ENCODE data around the gene MITF. TPM values are rescaled to one million over a fixed set of nuclear protein-coding genes. Genes with fewer than 3 reads are reported as not detected.

Gene MITF
- total RNA-seq, 1 donor from 2014 or later, result 71.0 TPM

- no peak for ATAC-seq
- DNase-seq (ENCODE audit: missing footprints), result no peak
- intact Hi-C loops (cut with DNase I), result loop anchor here (5.0 kb wide), 1 partner anchor 41 kb away; no protein-coding TSS in a partner anchor
These were observed 76.7 kb downstream of the MITF start for GRCh38 chr3:69815970-69816369.

GRCh38 chr3:69817988-69818387, 78.7 kb downstream of the MITF start:
- no peak for DNase-seq (ENCODE audit: missing footprints)
- no peak for ATAC-seq
- intact Hi-C loops (cut with DNase I), result loop anchor here (5.0 kb wide), 1 partner anchor 39 kb away; no protein-coding TSS in a partner anchor

GRCh38 chr3:69819282-69819681, 80.0 kb downstream of the MITF start:
- no peak for DNase-seq (ENCODE audit: missing footprints)
- intact Hi-C loops (cut with DNase I), result loop anchor here (5.0 kb wide), 1 partner anchor 38 kb away; no protein-coding TSS in a partner anchor
- peak; percentile 77 for ATAC-seq

GRCh38 chr3:69821133-69821532, 81.9 kb downstream of the MITF start:
- ATAC-seq (no peak), DNase-seq (ENCODE audit: missing footprints) (no peak)
- intact Hi-C loops (cut with DNase I), result no loop called here

- intact Hi-C loops (cut with DNase I), result no loop called here
- no peak for DNase-seq (ENCODE audit: missing footprints)
- ATAC-seq, result no peak
These were observed 84.5 kb downstream of the MITF start for GRCh38 chr3:69823743-69824142.

GRCh38 chr3:69825446-69825845, 86.2 kb downstream of the MITF start:
- DNase-seq (ENCODE audit: missing footprints) (no peak), ATAC-seq (no peak)
- intact Hi-C loops (cut with DNase I), result no loop called here

- intact Hi-C loops (cut with DNase I), result no loop called here
- DNase-seq (ENCODE audit: missing footprints) (no peak), ATAC-seq (no peak)
These were observed 87.9 kb downstream of the MITF start for GRCh38 chr3:69827127-69827526.

GRCh38 chr3:69828817-69829216, 89.6 kb downstream of the MITF start:
- intact Hi-C loops (cut with DNase I), result no loop called here
- ATAC-seq, result no peak

GRCh38 chr3:69830147-69830546, 90.9 kb downstream of the MITF start:
- no peak for ATAC-seq
- intact Hi-C loops (cut with DNase I), result no loop called here
- peak; percentile 20 for DNase-seq (ENCODE audit: missing footprints)

More at GRCh38 chr3:69828817-69829216, 89.6 kb downstream of the MITF start:
- no peak for DNase-seq (ENCODE audit: missing footprints)

- DNase-seq (ENCODE audit: missing footprints) (no peak), ATAC-seq (peak; percentile 27)
- intact Hi-C loops (cut with DNase I), result no loop called here
These were observed 92.5 kb downstream of the MITF start for GRCh38 chr3:69831737-69832136.

GRCh38 chr3:69833591-69833990, 94.3 kb downstream of the MITF start:
- ATAC-seq (no peak), DNase-seq (ENCODE audit: missing footprints) (no peak)
- intact Hi-C loops (cut with DNase I), result no loop called here

- peak; percentile 33 for ATAC-seq
- intact Hi-C loops (cut with DNase I), result no loop called here
- DNase-seq (ENCODE audit: missing footprints), result no peak
These were observed 99.0 kb downstream of the MITF start for GRCh38 chr3:69838217-69838616.

- no peak for ATAC-seq
- DNase-seq (ENCODE audit: missing footprints), result no peak
- intact Hi-C loops (cut with DNase I), result no loop called here
These were observed 99.6 kb downstream of the MITF start for GRCh38 chr3:69838696-69839515.

- intact Hi-C loops (cut with DNase I), result no loop called here
- DNase-seq (ENCODE audit: missing footprints), result no peak
- ATAC-seq, result no peak
These were observed 103.1 kb downstream of the MITF start for GRCh38 chr3:69842351-69842750.

GRCh38 chr3:69842789-69843188, 103.5 kb downstream of the MITF start:
- intact Hi-C loops (cut with DNase I), result no loop called here
- DNase-seq (ENCODE audit: missing footprints) (no peak), ATAC-seq (peak; percentile 60)

GRCh38 chr3:69844706-69845105, 105.4 kb downstream of the MITF start:
- DNase-seq (ENCODE audit: missing footprints) (no peak), ATAC-seq (no peak)
- intact Hi-C loops (cut with DNase I), result no loop called here

GRCh38 chr3:69847303-69847702, 108.0 kb downstream of the MITF start:
- DNase-seq (ENCODE audit: missing footprints) (no peak), ATAC-seq (no peak)
- intact Hi-C loops (cut with DNase I), result no loop called here

GRCh38 chr3:69848113-69848512, 108.8 kb downstream of the MITF start:
- intact Hi-C loops (cut with DNase I), result no loop called here
- ATAC-seq (no peak), DNase-seq (ENCODE audit: missing footprints) (no peak)

GRCh38 chr3:69850849-69851248, 111.6 kb downstream of the MITF start:
- intact Hi-C loops (cut with DNase I), result no loop called here
- no peak for ATAC-seq
- no peak for DNase-seq (ENCODE audit: missing footprints)

GRCh38 chr3:69853027-69853426, 113.8 kb downstream of the MITF start:
- DNase-seq (ENCODE audit: missing footprints), result no peak
- ATAC-seq, result no peak
- intact Hi-C loops (cut with DNase I), result no loop called here

All from Right ventricle myocardium inferior (tissue), 1 donor.